B cell (primary cell): ENCODE data around the gene GPRIN2. TPM values are rescaled to one million over a fixed set of nuclear protein-coding genes. Genes with fewer than 3 reads are reported as not detected.

Source experiments
- ATAC-seq: fragments of 200-7000 bp; cut with Tn5 transposase; one replicate; pipeline ENCODE4 v1.10.0; 2021; ENCODE audit warnings: low read depth, mild to moderate bottlenecking, moderate number of reproducible peaks, moderate library complexity
- CTCF ChIA-PET: fragments of 350-600 bp; sonication (Branson Sonifier 250); formaldehyde crosslinking; loops from one replicate; lab custom pipeline; 2021; ENCODE audit warnings: antibody characterized with exemption, inconsistent platforms; lab: Charles Lee
- POLR2A ChIA-PET: fragments of 350-600 bp; sonication (Branson Sonifier 250); formaldehyde crosslinking; loops from one replicate; lab custom pipeline; 2021; ENCODE audit warnings: antibody characterized with exemption; lab: Charles Lee
- DNase-seq: peaks from one replicate; pipeline ENCODE4 v3.0.0; 2013
- H2AFZ ChIP-seq: 2 replicates; pipeline ENCODE4 v1.6.1; 2012; ENCODE audit warnings: mild to moderate bottlenecking, low read depth, low read length; ENCODE audit not compliant: insufficient read depth, poor library complexity, severe bottlenecking
- H3K27ac ChIP-seq, 2 donors: 1 replicate in 1 of 2; 2 replicates in 1 of 2; pipeline ENCODE4 v1.5.1; 2012 to 2013; ENCODE audit warnings: low read length in 2 of 2, mild to moderate bottlenecking in 2 of 2, moderate library complexity in 1 of 2
- H3K27me3 ChIP-seq, 4 experiments: fragments of 200-600 bp in 1 of 4; sonication (generic) in 1 of 4; replicated peaks in 1 of 4; 1 replicate in 2 of 4; 2 replicates in 2 of 4; pipeline versions ENCODE4 v1.6.1 to v1.7.0; 2013 to 2016; ENCODE audit warnings: low read length in 3 of 4, mild to moderate bottlenecking in 2 of 4, mixed read lengths in 1 of 4, moderate library complexity in 1 of 4; ENCODE audit not compliant: insufficient read depth in 4 of 4, control insufficient read depth in 3 of 4; ENCODE audit errors: control extremely low read depth in 1 of 4
- H3K36me3 ChIP-seq, 2 experiments: replicated peaks in 1 of 2; 1 replicate in 1 of 2; 2 replicates in 1 of 2; pipeline versions ENCODE4 v1.6.1 to v1.7.1; 2013; ENCODE audit warnings: low read length in 1 of 2; ENCODE audit not compliant: insufficient read depth in 2 of 2, control insufficient read depth in 1 of 2; ENCODE audit errors: control extremely low read depth in 1 of 2, extremely low read depth in 1 of 2
- H3K4me1 ChIP-seq, 2 donors: fragments of 200-600 bp in 1 of 2; sonication (generic) in 1 of 2; 1 replicate in 1 of 2; 2 replicates in 1 of 2; pipeline versions ENCODE4 v1.5.1 to v1.6.1; 2013 to 2017; ENCODE audit warnings: low read length in 2 of 2; ENCODE audit not compliant: control insufficient read depth in 2 of 2, insufficient read depth in 2 of 2
- H3K4me2 ChIP-seq: replicated peaks from 2 replicates; pipeline ENCODE3; 2012; ENCODE audit warnings: mild to moderate bottlenecking, low read depth, low read length; ENCODE audit not compliant: poor library complexity, severe bottlenecking
- H3K4me3 ChIP-seq, 5 experiments: fragments of 200-600 bp in 1 of 5; sonication (generic) in 1 of 5; 1 replicate in 3 of 5; 2 replicates in 2 of 5; pipeline versions ENCODE4 v1.5.1 to v1.7.0; 2011 to 2016; ENCODE audit warnings: low read length in 4 of 5, mild to moderate bottlenecking in 4 of 5, low read depth in 2 of 5, control low read depth in 1 of 5, moderate library complexity in 1 of 5; ENCODE audit not compliant: insufficient read depth in 1 of 5; ENCODE audit errors: control extremely low read depth in 1 of 5, extremely low read depth in 1 of 5
- H3K79me2 ChIP-seq: fragments of 200-600 bp; sonication (generic); one replicate; pipeline ENCODE4 v1.6.0; 2016; ENCODE audit warnings: low read length; ENCODE audit not compliant: control insufficient read depth, insufficient read depth
- H3K9ac ChIP-seq: fragments of 200-600 bp; sonication (generic); 2 replicates; pipeline ENCODE4 v1.6.1; 2017; ENCODE audit warnings: mild to moderate bottlenecking, low read length, moderate library complexity
- H3K9me3 ChIP-seq, 3 donors: one replicate each; pipeline versions ENCODE4 v1.6.1 to v1.7.1; 2013; ENCODE audit warnings: low read length in 2 of 3; ENCODE audit not compliant: control insufficient read depth in 2 of 3, insufficient read depth in 1 of 3; ENCODE audit errors: control extremely low read depth in 1 of 3
- H4K20me1 ChIP-seq: 2 replicates; pipeline ENCODE4 v1.6.0; 2012; ENCODE audit warnings: mild to moderate bottlenecking, low read length; ENCODE audit not compliant: insufficient read depth, control insufficient read depth, poor library complexity, severe bottlenecking
- H3K27ac Mint-ChIP-seq: one replicate; pipeline ENCODE4 v1.8.0; 2021; ENCODE audit warnings: mixed read lengths
- H3K27me3 Mint-ChIP-seq: one replicate; pipeline ENCODE4 v1.8.0; 2021; ENCODE audit warnings: mixed read lengths
- H3K4me1 Mint-ChIP-seq: one replicate; pipeline ENCODE4 v1.8.0; 2021; ENCODE audit warnings: mixed read lengths
- H3K4me3 Mint-ChIP-seq: one replicate; pipeline ENCODE4 v1.8.0; 2021; ENCODE audit warnings: mixed read lengths
- H3K9me3 Mint-ChIP-seq: one replicate; pipeline ENCODE4 v1.8.0; 2022; ENCODE audit warnings: mixed read lengths; ENCODE audit not compliant: insufficient read depth
- CTCF ChIP-seq: fragments of 200-600 bp; IDR thresholded peaks from one replicate; pipeline ENCODE4 v1.8.0; 2022; ENCODE audit warnings: antibody characterized with exemption, mild to moderate bottlenecking
- EZH2 ChIP-seq: IDR thresholded peaks from 2 replicates; pipeline ENCODE4 v1.6.1; 2012; ENCODE audit warnings: borderline replicate concordance, low read depth, mild to moderate bottlenecking, moderate library complexity, low read length; ENCODE audit not compliant: insufficient read depth, poor library complexity, severe bottlenecking
- WGBS: methylation state at CpG from one replicate; pipeline ENCODE4 v1.1.5; 2013; ENCODE audit warnings: missing lambda C conversion rate; ENCODE audit not compliant: insufficient coverage; 5-methylcytosine and 5-hydroxymethylcytosine counted together
- intact Hi-C: fragments of 100-400 bp; cut with micrococcal nuclease; formaldehyde crosslinking; loops from one replicate; pipeline ENCODE4 v1.10.0; 2022
- polyA plus RNA-seq: library from polyadenylated mRNA; depleted of rRNA; stranded (reverse); fragments of >200 nt; gene quantifications from 2 replicates; pipeline ENCODE4 v1.2.3, GENCODE V29; 2012
- total RNA-seq, 2 donors: library from RNA; stranded (reverse); fragments of 120-200 nt in 1 of 2; gene quantifications; 1 replicate in 1 of 2; 2 replicates in 1 of 2; pipeline versions ENCODE4 v1.2.3 to v1.2.4, GENCODE V29; 2013 to 2022

The GPRIN2 gene
- total and polyA plus RNA-seq, 2 donors (not counting 1 experiment from before 2014, with no cell fraction given): not detected

- Histone ChIP-seq H3K27ac (no peak overlapping the region), H3K9me3 (peaks cover 0 to 5% (median 0%) of the 10 kb centered on the region in 3 donors), H3K36me3 (no peaks in the 10 kb centered on the region), H3K4me3 (no peak overlapping the region), H3K4me1 (peaks cover 0 to 5% of the 10 kb centered on the region in 2 donors), H4K20me1 (no peaks in the 10 kb centered on the region), H3K79me2 (no peaks in the 10 kb centered on the region), H3K4me2 (no peak overlapping the region), H3K27me3 (peaks cover 0 to 45% (median 14%) of the 10 kb centered on the region in 4 experiments), H2AFZ (no peak overlapping the region), H3K9ac (no peak overlapping the region)
- peaks cover 7% of the 10 kb centered on the region for H3K4me1 Mint-ChIP-seq
- H3K27ac Mint-ChIP-seq: no peak overlapping the region
- H3K9me3 Mint-ChIP-seq: no peaks in the 10 kb centered on the region
- 100% methylated on average over 2 of the region's 5 CpGs for WGBS
- ATAC-seq (no peak), DNase-seq (no peak)
- intact Hi-C loops: no loop called here
- ChIA-PET POLR2A (no interaction called here), CTCF (no interaction called here)
- no peak overlapping the region for H3K4me3 Mint-ChIP-seq
- H3K27me3 Mint-ChIP-seq: peaks cover 50% of the 10 kb centered on the region
- TF ChIP-seq EZH2 (no peak), CTCF (no peak)
Measured at GRCh38 chr10:46538155-46538554, 18.3 kb downstream of the GPRIN2 start.

DNA sequence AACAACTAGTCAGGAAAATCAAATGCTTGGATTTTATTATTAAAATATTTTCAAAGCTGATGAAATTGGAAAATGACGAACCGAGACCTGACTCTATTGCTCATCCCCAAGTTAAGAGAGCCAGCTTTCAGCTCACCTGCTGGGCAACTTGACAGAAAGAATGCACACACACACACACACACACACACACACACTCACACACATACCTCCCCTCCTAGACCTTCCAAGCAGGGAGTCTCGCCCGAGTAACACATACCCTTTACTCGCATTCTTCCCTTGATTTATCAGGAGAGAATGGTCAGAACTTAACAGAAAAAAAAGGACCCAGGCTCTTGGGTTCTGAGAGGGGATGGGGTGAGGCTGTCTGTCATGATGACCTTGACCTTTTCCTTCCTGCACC lies 19.1 kb downstream of the GPRIN2 start:
- Histone ChIP-seq H4K20me1 (no peaks in the 10 kb centered on the region), H3K27me3 (peaks cover 0 to 41% (median 12%) of the 10 kb centered on the region in 4 experiments), H3K4me2 (no peak overlapping the region), H3K9me3 (peaks cover 0 to 5% (median 0%) of the 10 kb centered on the region in 3 donors), H3K27ac (no peak overlapping the region), H3K4me1 (peaks cover 0 to 5% of the 10 kb centered on the region in 2 donors), H3K4me3 (no peak overlapping the region), H3K36me3 (no peaks in the 10 kb centered on the region), H2AFZ (no peak overlapping the region), H3K79me2 (no peaks in the 10 kb centered on the region), H3K9ac (no peak overlapping the region)
- H3K4me1 Mint-ChIP-seq: peaks cover 7% of the 10 kb centered on the region
- peaks cover 43% of the 10 kb centered on the region for H3K27me3 Mint-ChIP-seq
- TF ChIP-seq EZH2: no peak
- no peak for TF ChIP-seq CTCF
- DNase-seq: no peak
- WGBS: 94% methylated on average over 2 of the region's 5 CpGs
- no peak overlapping the region for H3K27ac Mint-ChIP-seq
- ATAC-seq: no peak
- intact Hi-C loops: no loop called here
- H3K9me3 Mint-ChIP-seq: no peaks in the 10 kb centered on the region
- ChIA-PET POLR2A (no interaction called here), CTCF (no interaction called here)
- H3K4me3 Mint-ChIP-seq: no peak overlapping the region
